ENCODE results near the gene N4BP2. TPM values are rescaled to one million over a fixed set of nuclear protein-coding genes. Genes with fewer than 3 reads are reported as not detected.
"Not testable (repeated sequence)": the region's sequence is repeated elsewhere in the genome, so short reads cannot be mapped to it uniquely, and the experiment has no call there.

The N4BP2 gene
- total RNA-seq, 4 donors from 2014 or later: 4.5 to 8.3 (median 6.4) TPM

- Histone ChIP-seq H3K36me3 (peaks cover 0 to 16% (median 0%) of the 10 kb centered on the region in 3 donors), H3K4me1 (no peaks in the 10 kb centered on the region), H3K27me3 (no peaks in the 10 kb centered on the region), H3K27ac (no peak overlapping the region), H3K4me3 (no peak overlapping the region), H3K9me3 (no peaks in the 10 kb centered on the region)
- TF ChIP-seq, protein P1, sequence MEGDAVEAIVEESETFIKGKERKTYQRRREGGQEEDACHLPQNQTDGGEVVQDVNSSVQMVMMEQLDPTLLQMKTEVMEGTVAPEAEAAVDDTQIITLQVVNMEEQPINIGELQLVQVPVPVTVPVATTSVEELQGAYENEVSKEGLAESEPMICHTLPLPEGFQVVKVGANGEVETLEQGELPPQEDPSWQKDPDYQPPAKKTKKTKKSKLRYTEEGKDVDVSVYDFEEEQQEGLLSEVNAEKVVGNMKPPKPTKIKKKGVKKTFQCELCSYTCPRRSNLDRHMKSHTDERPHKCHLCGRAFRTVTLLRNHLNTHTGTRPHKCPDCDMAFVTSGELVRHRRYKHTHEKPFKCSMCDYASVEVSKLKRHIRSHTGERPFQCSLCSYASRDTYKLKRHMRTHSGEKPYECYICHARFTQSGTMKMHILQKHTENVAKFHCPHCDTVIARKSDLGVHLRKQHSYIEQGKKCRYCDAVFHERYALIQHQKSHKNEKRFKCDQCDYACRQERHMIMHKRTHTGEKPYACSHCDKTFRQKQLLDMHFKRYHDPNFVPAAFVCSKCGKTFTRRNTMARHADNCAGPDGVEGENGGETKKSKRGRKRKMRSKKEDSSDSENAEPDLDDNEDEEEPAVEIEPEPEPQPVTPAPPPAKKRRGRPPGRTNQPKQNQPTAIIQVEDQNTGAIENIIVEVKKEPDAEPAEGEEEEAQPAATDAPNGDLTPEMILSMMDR (IDR thresholded peaks at IDR 0.05): no peak
- TF ChIP-seq POLR2A (IDR thresholded peaks at IDR 0.05): no peak
- no peak for TF ChIP-seq EP300 (IDR thresholded peaks at IDR 0.05)
- DNase-seq (ENCODE audit: low spot score in 2 of 2): no peak
These were observed 73.9 kb downstream of the N4BP2 start for GRCh38 chr4:40130401-40131036.

DNA sequence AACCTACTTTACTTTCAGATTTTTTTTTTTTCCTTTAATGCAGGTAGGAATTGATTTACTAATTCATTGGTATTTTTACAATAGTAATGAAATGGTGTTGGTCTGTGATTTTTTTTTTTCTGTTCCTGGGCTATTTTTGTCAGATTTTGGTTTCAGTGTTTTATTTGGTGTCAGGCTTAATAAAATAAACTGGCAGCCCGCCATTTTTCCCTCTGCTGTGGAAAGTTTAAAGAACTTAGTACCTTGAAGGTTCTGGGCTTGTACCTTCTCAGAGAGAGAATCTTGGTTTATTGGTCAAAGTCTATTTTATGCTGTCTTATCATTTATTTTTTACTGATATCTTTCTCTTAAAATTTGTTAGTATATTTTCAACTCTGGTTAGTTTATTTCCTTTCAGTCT, 76.2 kb downstream of the N4BP2 start:
- H3K4me3 ChIP-seq: no peak overlapping the region
- H3K36me3 ChIP-seq: peaks cover 0 to 17% (median 0%) of the 10 kb centered on the region in 3 donors
- H3K27me3 ChIP-seq: no peaks in the 10 kb centered on the region
- H3K27ac ChIP-seq: no peak overlapping the region
- no peak for DNase-seq (ENCODE audit: low spot score in 2 of 2)
- no peaks in the 10 kb centered on the region for H3K4me1 ChIP-seq
- TF ChIP-seq EP300 (IDR thresholded peaks at IDR 0.05) (no peak), POLR2A (IDR thresholded peaks at IDR 0.05) (no peak)
- TF ChIP-seq, protein P1 (IDR thresholded peaks at IDR 0.05): no peak
- H3K9me3 ChIP-seq: no peaks in the 10 kb centered on the region
- 88 to 90% methylated on average over 1 of the region's 1 CpG for WGBS, 2 donors

- Histone ChIP-seq H3K4me3 (no peak overlapping the region), H3K27me3 (no peaks in the 10 kb centered on the region), H3K27ac (no peak overlapping the region), H3K4me1 (no peaks in the 10 kb centered on the region), H3K9me3 (no peaks in the 10 kb centered on the region), H3K36me3 (peaks cover 0 to 16% (median 0%) of the 10 kb centered on the region in 3 donors)
- no peak for DNase-seq (ENCODE audit: low spot score in 2 of 2)
- TF ChIP-seq, protein P1 (IDR thresholded peaks at IDR 0.05): no peak
- TF ChIP-seq POLR2A (IDR thresholded peaks at IDR 0.05) (no peak), EP300 (IDR thresholded peaks at IDR 0.05) (no peak)
- WGBS, 2 donors: 58 to 75% methylated on average over 1 of the region's 1 CpG
These were observed 77.7 kb downstream of the N4BP2 start for GRCh38 chr4:40134206-40134917.

- peaks cover 0 to 13% (median 0%) of the 10 kb centered on the region in 3 donors for H3K36me3 ChIP-seq
- not testable (repeated sequence) for DNase-seq (ENCODE audit: low spot score in 2 of 2); H3K4me1 ChIP-seq; H3K4me3 ChIP-seq; H3K27me3 ChIP-seq; H3K27ac ChIP-seq; H3K9me3 ChIP-seq
- 90 to 95% methylated on average over 9 of the region's 9 CpGs for WGBS, 2 donors
These were observed 79.6 kb downstream of the N4BP2 start for GRCh38 chr4:40136202-40136601.

- Histone ChIP-seq H3K9me3 (no peaks in the 10 kb centered on the region), H3K27ac (no peak overlapping the region), H3K4me3 (no peak overlapping the region), H3K4me1 (no peaks in the 10 kb centered on the region), H3K36me3 (peaks cover 0 to 38% (median 0%) of the 10 kb centered on the region in 3 donors), H3K27me3 (no peaks in the 10 kb centered on the region)
- DNase-seq (ENCODE audit: low spot score in 2 of 2): no peak
- TF ChIP-seq, protein P1 (IDR thresholded peaks at IDR 0.05): no peak
- TF ChIP-seq POLR2A (IDR thresholded peaks at IDR 0.05) (no peak), EP300 (IDR thresholded peaks at IDR 0.05) (no peak)
These were observed 83.5 kb downstream of the N4BP2 start for GRCh38 chr4:40140196-40140595.

DNA sequence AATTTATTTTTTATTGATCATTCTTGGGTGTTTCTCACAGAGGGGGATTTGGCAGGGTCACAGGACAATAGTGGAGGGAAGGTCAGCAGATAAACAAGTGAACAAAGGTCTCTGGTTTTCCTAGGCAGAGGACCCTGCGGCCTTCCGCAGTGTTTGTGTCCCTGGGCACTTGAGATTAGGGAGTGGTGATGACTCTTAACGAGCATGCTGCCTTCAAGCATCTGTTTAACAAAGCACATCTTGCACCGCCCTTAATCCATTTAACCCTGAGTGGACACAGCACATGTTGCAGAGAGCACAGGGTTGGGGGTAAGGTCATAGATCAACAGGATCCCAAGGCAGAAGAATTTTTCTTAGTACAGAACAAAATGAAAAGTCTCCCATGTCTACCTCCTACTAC, 83.9 kb downstream of the N4BP2 start:
- not testable (repeated sequence) for H3K4me3 ChIP-seq; H3K9me3 ChIP-seq; H3K4me1 ChIP-seq; DNase-seq (ENCODE audit: low spot score in 2 of 2); H3K27ac ChIP-seq; H3K27me3 ChIP-seq
- peaks cover 0 to 39% (median 0%) of the 10 kb centered on the region in 3 donors for H3K36me3 ChIP-seq
- 63 to 80% methylated on average over 2 of the region's 4 CpGs for WGBS, 2 donors

Measured in tibial nerve (tissue), 4 donors.